GM21529 (cell line): ENCODE measurements around the gene TBC1D4.
A peak's percentile ranks its signal among the peaks of the same experiment; 100 is the strongest.

Experiments
- ATAC-seq: cut with Tn5 transposase; IDR thresholded peaks from one replicate; pipeline ENCODE4 v1.9.1; 2021; ENCODE audit not compliant: unreplicated experiment

The TBC1D4 gene

DNA sequence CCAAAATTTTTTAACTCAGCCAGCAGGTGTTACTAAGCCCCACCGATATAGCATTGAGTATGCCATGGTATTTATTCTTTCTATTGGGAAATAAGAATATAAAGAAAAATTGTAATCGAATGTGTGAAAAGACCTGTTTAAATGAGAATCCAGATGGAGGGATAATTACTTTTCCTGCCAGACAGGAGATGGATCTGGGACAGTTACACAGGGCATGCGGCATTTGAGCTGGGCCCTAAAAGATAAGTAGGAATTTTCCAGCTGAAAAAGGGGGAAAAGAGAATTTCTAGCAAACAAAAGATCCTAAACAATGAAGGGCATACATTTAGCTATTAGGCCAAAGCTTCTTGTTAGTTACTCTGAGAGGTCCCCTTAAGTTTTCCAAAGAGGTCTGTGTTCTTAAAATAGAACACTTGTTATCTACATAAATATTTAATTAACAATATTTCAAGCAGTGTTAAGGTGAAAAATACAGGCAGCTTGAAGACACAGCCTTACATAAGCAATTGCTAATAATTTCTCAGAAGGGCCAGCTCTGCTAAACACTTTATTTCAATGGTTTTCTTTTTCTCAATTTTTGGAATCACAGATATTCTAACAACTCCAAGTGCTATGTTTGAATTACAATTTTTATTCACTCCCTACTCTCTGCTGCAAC, 63.7 kb downstream of the TBC1D4 start:
- no peak for ATAC-seq

DNA sequence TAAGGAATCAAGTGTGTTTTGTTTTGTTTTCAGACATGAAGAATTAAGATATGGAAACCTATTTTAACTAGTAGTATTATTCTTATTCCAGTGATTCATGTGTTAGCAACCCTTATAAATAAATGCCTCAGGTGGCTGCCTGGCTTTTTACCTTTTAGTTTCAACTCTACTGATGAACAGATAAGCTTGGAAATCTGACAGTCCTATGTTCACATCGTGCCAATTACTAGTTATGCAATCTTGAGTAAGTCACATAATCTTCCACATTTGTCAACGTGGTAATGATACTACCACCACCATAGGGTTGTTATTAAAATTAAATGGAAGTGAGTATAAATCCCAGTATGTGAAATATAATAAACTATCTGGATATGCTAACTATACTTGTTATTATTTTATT, 64.3 kb downstream of the TBC1D4 start:
- no peak for ATAC-seq

DNA sequence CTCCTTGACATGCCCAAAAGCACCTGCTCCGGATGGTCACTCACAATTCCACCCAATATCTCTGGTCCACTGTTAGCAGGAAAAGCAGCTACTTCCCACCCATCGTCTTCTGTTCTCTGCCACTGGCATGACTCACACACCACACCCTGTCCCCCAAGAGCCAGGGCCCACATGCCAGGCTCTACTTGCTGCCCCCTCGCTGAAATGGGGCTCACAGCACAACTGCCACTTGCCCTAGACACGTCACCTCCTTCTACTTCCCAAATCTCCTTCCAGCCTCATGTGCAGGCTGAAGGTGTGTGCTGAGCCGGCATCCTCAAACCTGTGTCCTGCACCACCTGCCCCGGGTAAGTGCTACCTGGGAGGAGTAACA, 65.0 kb downstream of the TBC1D4 start:
- ATAC-seq, result peak; percentile 16

DNA sequence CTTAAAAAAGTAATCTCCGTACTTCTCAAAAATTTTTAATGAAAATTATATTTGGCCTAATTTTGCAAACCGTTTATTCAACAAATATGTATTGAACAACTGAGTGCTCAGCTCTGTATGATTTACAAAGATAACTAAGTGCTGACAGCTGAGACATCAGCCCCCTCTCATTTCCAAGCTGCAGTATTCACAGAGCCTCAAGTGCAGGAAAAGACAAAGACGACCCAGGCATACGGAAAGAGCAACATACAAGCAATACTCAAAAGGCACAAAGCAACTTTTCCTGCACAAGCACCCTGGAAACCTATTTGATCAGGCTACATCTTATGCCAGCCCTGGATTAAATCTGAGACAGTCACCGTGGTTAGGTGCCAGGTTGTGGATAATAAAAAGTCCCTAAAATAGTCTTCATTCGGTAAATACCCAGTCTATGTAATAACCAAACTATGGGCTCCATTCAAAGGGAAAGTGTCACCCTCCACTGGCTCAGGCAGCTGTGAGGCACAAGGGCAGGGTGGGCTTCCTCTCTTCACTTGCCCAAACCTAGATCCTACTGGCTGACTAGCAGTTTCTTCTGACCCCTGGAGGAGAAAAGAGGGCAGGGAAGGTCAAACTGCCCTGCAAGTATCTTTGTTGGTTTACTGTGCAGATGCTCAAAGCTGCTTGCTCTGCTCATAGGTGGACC, 65.5 kb downstream of the TBC1D4 start:
- peak; percentile 69 for ATAC-seq

DNA sequence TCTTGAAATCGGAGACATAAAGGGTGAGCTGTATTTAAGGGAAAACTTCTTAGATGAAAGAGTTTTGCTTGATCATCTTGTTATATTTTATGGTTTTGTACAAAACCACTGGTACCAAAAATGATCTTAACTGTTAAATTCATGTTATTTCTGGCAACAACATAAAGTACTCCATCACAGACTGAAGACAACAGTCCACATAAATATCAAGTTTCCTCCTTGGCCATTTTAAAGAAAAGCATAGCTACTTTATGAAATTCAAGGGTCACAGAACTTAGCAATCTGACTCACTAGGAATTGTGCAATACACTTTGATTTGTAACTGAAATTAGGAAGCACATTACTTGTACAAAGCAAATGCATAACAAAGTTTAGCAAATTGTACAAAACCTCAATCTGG, 66.3 kb downstream of the TBC1D4 start:
- ATAC-seq, result no peak

DNA sequence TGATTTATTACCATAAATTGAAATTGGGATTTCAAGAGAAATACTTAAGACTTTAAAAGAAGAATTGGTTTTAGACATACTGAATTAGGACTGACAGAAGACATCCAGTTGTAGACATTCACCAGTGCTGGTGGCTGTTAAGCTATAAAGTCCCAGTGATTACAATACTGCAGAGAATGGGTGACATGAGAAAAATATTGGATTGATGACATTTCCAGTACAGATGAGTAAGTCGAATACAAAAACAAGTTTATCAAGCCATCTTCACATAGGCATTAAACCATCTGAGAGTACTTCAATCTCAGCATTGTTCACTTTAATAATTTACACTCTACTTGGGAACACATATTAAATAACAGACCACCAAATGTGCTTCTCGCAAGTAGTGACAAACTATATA, 66.8 kb downstream of the TBC1D4 start:
- no peak for ATAC-seq

DNA sequence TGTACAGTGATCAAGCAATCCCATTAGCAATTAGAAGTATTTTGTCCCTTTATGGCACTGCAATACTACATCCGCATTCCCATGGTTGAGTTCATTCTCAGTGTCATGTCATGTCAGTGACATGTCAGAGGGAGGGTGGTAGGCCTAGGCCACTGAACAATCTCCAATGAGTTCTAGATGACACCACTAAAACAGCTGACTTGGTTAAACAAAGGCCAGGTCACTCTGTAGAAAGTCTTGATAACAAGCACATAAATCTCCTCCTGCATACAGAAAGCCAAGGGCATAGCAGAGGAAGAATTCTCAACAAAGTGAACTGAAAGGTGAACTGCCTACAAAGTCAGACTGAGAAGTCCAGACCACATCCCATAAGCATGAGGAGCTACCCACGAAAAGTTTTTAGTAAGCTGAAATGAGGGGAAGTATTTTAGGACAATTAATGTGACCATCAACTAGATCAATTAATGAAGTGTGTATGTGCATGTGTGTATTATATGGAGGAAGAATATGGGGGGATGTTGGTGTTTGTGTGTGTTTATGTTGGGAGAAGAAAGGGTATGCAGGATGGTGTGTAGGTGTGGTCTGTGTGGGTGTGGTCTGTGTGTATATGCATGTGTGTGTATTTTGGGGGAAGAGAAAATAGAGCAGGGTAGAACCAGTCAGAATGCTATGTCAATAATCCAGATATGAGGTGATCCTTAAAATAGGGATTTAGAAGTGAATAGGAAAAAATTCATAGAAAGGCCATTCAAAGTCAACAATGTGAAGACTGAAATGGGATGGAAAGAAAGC, 67.7 kb downstream of the TBC1D4 start:
- ATAC-seq, result peak; percentile 33

DNA sequence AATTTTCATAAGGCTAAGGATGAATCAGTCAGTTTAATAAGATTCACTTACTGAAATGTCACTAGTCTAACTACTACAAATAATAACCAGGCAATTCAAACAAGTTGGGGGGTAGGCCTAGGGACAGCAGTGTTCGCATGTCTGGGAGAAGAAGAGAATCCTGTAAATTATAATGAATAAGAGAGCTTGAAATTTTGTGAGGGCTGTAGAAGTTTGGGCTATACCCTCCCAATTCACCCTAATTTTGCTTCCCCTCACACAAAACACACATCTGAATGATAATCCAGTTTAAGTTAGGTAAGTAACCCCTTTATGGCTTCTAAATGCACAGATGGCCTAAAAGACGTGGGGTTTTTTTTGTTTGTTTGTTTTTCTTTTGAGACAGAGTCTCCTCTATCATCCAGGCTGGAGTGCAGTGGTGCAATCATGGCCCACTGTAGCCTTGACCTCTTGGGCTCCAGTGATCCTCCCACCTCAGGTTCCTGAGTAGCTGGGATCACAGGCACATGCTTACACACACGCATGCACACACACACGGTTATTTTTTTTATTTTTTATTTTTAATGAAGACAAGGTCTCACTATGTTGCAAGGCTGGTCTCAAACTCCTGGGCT, 69.9 kb downstream of the TBC1D4 start:
- no peak for ATAC-seq

DNA sequence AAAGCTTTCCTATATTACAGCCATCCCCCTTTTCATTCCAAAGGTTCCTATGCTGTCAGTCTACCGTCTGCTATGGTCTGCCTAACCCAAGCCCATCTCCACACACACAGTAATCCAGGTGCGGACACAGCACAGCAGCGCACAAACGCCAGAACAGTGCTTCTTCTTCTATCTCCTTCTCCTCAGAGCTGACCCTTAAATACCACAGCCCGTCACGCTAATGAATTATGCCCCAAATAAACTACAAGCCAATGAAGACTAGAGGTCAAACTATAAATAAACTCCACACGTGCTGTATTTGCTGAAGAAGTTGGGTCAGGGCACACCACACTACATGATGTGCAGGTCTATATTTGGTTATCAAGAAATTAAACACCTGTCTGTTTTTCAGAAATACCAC, 71.8 kb downstream of the TBC1D4 start:
- ATAC-seq, result peak; percentile 38

DNA sequence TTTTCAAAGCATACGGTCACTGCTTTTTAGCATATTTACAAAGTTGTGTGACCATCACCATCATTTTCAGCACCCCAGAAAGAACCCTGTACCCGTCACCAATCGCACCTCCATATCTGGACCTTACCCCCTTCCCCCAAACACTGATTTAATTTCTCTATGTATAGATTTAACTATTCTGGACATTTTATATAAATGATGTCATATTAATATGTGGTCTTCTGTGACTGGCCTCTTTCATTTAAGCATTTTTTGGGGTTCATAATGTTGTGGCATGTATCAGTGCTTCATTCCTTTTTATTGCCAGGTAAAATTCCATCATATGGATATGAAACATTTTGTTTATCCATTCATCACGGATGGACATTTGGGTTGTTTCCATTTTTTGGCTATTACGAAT, 74.0 kb downstream of the TBC1D4 start:
- no peak for ATAC-seq

DNA sequence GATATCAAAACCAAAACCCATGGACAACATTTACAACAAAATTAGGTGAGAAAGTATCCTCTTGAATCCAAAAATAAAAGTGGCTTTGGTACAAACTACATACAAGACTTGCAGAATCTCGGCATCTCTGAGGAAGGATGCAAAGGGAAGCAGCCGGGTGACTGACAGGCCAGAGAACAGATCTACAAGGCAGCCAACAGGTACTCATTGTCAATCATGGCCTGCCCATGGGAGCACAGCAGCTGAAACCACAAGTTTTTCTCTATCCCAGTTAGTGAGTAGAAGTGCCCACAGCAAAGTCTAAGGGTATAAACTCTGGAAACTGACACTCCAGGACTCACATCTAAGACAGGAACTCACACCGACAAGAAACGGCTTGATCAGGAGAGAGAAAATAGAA, 74.5 kb downstream of the TBC1D4 start:
- no peak for ATAC-seq

DNA sequence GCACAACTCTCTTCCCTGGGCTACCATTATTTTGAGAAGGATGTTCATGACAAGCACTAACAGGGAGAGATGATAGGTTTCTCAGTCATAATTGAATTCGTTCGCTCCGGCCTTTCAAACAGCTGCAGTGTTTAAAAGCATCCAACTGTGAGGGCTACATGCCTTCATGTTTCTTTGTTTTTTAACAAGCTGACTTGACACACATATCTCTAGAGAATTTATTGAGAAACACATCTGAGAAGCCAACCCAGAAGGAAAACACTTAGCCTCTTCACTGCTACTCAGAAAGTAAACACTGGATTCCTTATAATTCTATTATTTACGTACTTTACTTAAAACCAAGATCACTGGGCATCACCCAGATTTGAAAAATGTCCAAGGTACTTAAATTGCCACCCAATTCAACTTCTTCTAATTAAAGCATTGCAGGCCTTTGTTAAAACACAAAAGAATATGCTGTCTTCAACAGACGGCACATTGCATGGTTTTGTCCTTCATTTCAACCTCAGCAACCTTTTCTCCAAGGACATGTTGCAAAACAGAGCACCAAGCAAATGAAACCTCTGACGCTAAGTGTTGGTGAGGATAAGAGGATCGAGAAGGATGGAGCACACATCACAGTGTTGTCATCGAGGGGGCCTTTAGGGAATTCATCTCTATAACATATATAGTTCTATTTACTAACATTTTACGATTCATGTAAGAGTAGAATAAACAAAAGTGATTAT, 75.8 kb downstream of the TBC1D4 start:
- ATAC-seq, result no peak

DNA sequence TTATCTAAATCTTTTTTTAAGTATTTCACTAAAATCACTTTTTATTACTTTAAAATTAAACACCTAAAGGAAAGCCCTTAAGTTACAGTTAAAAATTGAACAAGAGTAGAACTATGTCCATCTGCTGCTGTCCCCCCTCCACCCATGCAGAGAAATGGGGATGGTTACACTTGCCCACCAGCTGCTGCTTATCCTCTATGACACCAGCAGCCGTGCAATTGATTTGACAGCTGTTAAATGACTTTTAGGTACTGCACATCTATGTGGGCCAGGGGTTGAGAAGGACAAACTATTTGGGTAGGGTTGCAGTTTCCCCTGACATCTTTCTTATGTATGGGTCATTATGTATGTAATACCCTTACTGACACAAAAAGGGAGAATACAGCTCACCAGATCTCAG, 77.2 kb downstream of the TBC1D4 start:
- no peak for ATAC-seq

DNA sequence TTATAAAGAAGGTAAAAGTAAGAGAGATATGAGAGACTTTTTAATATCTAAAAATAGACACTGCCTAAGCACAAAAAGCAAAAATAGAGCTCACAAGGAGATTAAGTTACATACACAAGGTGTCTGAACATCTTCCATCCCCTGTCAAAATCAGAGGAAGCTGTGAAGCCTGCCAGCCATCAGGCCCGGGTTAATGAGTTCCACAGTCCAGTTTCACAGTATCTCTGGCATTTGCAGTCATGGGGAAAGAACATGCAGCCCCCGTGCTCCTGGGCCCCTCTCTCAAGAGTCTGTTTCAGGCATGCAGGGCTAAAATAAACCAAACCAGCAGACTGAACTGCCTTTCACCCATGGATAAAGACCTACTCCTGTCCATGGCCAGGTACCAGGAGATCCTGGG, 79.2 kb downstream of the TBC1D4 start:
- peak; percentile 65 for ATAC-seq

DNA sequence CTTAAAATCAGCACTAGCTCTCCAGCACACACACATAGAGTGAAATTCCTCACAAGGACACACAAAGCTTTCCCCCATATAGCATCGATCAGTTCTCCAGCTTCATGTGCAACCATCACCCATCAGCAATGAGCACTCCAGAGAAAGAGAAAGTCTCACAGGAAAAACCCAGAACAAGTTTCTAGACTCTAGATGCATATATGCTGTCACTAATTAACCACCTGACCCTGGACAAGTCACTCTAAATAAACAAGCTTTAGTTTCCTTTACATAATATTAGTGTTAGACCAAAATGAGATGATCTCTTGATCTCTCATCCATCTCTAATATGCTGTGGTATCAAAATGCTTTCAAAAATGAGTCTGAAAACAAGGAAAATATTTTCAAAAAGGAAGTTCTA, 81.2 kb downstream of the TBC1D4 start:
- peak; percentile 49 for ATAC-seq

DNA sequence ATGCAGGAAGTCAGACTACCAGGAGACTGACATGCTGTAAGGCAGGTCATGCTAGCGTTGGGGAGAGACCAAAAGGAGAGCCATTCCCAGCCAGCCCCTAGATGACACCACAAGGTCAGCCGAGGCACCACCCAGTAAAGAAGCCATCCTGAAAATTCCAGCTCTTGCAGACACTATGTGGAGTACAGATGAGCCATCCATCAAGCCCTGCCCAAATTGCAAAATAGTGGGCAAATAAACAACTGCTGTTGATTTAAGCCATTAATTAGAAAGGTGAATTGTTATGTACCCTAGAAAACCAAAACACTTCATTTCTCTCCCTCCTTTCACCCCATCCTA, 82.1 kb downstream of the TBC1D4 start:
- no peak for ATAC-seq

DNA sequence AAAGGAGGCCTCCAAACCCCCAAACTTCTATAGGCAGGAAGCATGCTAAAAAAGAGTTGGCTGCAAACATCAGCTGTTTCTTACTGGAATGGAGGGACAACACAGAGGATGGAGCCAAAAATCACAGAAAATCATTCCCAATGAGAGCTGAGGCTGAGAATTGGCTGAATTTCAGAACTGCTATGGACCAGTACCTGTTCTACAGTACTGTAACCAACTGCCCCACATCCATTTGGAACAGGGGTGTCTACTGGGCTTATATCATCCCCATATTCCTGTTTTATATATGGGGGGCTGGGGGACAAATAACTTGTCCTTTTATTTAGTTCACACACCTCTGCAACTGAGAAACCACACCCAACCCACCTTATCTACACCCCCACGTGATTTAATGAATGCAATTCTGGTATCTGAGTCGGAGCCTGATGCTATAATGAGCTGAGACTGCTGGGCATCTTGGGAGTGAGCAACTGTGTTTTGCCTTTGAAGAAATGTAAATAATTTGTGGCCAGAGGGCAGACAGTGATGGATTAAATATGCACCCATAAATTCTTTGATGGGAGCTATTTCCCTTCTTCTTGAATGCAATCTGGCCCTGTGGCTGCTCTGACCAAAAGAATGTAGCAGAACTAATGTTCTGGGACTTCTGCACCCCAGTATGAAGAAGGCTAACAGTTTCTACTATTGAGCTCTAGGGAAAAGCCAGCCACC, 82.6 kb downstream of the TBC1D4 start:
- ATAC-seq, result no peak

DNA sequence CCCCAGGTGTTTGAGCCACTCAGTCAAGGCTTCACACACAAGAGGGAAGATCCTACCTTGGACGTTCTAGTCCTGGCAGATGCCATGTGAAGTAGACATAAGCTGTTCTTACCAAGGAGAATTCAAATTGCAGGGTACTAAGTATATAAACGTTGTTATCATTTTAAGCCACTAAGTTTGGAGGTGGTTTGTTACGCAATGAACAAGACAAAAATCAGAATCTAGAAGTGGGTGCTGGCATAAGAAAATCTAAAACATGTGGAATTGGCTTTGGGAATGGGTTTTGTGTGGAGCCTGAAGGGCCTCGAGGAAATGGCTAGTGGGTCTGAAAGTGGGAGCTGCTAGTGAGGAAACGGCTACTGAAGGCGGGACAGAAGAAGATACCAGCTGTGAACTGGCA, 83.9 kb downstream of the TBC1D4 start:
- no peak for ATAC-seq

DNA sequence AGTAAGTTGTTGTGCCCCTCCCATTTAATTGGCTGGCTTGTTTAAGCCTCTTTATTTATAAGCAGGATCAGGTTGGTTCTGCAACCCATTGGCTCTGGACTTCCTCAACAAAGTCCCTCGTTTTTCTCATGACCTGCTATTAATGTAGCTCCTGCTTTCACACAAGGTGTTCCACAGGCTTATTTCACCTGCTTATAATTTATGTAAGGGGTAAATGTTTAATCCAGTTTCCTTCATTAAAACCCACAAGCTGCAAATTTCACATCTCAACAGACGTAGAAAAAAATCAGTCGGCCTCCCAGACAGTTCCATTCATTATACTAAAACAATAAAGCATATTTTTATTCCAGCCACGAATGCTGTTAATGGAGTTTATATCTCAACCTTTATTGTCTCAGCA, 86.1 kb downstream of the TBC1D4 start:
- no peak for ATAC-seq

DNA sequence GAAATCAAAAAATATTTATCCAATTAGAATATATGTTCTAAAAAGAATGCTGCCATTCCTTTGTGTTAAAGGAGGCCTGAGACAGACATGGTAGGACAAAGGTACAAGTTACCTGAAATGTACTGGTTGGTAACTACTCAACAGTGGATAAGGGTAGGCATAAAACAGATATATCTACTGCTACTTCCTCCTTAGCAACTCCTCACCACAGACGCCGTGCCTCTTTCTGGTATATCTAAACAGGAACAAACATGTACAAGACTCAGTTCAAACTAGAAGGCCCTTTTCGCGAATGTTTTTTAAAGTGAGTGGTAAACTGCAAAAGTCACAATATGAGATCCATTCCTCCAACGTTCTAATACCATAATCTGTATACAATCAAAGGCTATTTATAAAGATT, 86.9 kb downstream of the TBC1D4 start:
- ATAC-seq, result peak; percentile 73
